Measurements from ENCODE around the gene GZMM.

GZMM gene

GRCh38 chr19:570937-571565 lies 27.2 kb downstream of the GZMM start:
- Histone ChIP-seq H3K36me3 (ENCODE audit: control insufficient read depth, insufficient read depth, low read length) (peaks cover 4% of the 10 kb centered on the region), H3K4me3 (ENCODE audit: extremely low read depth, insufficient read depth, low read length, poor library complexity, severe bottlenecking) (peak overlapping the region; percentile 99), H3K9me3 (ENCODE audit: control insufficient read depth, low read length) (no peaks in the 10 kb centered on the region), H3K4me1 (ENCODE audit: control insufficient read depth, insufficient read depth, low read length, poor library complexity, severe bottlenecking) (peaks cover 18% of the 10 kb centered on the region), H3K27ac (ENCODE audit: low read depth, low read length, severe bottlenecking) (peak overlapping the region; percentile 88)
- 13 to 14% methylated on average over 45 of the region's 45 CpGs for WGBS, 2 experiments (ENCODE audit: insufficient coverage in 2 of 2)

GRCh38 chr19:571566-571974 lies 27.7 kb downstream of the GZMM start:
- peak overlapping the region; percentile 99 for H3K4me3 ChIP-seq (ENCODE audit: extremely low read depth, insufficient read depth, low read length, poor library complexity, severe bottlenecking)
- 2 to 3% methylated on average over 12 to 13 of the region's 14 CpGs for WGBS, 2 experiments (ENCODE audit: insufficient coverage in 2 of 2)
- peaks cover 8% of the 10 kb centered on the region for H3K36me3 ChIP-seq (ENCODE audit: control insufficient read depth, insufficient read depth, low read length)
- H3K27ac ChIP-seq (ENCODE audit: low read depth, low read length, severe bottlenecking) = peak overlapping the region; percentile 88
- H3K9me3 ChIP-seq (ENCODE audit: control insufficient read depth, low read length) = no peaks in the 10 kb centered on the region
- H3K4me1 ChIP-seq (ENCODE audit: control insufficient read depth, insufficient read depth, low read length, poor library complexity, severe bottlenecking) = peaks cover 20% of the 10 kb centered on the region

- peaks cover 15% of the 10 kb centered on the region for H3K36me3 ChIP-seq (ENCODE audit: control insufficient read depth, insufficient read depth, low read length)
These were observed 28.4 kb downstream of the GZMM start, which contains the start of gene BSG for GRCh38 chr19:572140-572742. BSG (plus strand) TSS chr19:572596; CDS start chr19:572635, 39 bp downstream.

GRCh38 chr19:572743-573518 lies 29.1 kb downstream of the GZMM start:
- H3K4me3 ChIP-seq (ENCODE audit: extremely low read depth, insufficient read depth, low read length, poor library complexity, severe bottlenecking) = peak overlapping the region; percentile 99
- peaks cover 18% of the 10 kb centered on the region for H3K4me1 ChIP-seq (ENCODE audit: control insufficient read depth, insufficient read depth, low read length, poor library complexity, severe bottlenecking)
- peaks cover 22% of the 10 kb centered on the region for H3K36me3 ChIP-seq (ENCODE audit: control insufficient read depth, insufficient read depth, low read length)
- peak overlapping the region; percentile 69 for H3K27ac ChIP-seq (ENCODE audit: low read depth, low read length, severe bottlenecking)
- no peaks in the 10 kb centered on the region for H3K9me3 ChIP-seq (ENCODE audit: control insufficient read depth, low read length)
- 1% methylated on average over 37 to 49 of the region's 55 CpGs for WGBS, 2 experiments (ENCODE audit: insufficient coverage in 2 of 2)

More at GRCh38 chr19:572140-572742, 28.4 kb downstream of the GZMM start, which contains the start of gene BSG:
- H3K9me3 ChIP-seq (ENCODE audit: control insufficient read depth, low read length) = no peaks in the 10 kb centered on the region
- WGBS, 2 experiments (ENCODE audit: insufficient coverage in 2 of 2) = 0% methylated on average over 65 to 70 of the region's 79 CpGs
- peak within 1 kb of the TSS; percentile 88 for H3K27ac ChIP-seq (ENCODE audit: low read depth, low read length, severe bottlenecking)
- peaks cover 20% of the 10 kb centered on the region for H3K4me1 ChIP-seq (ENCODE audit: control insufficient read depth, insufficient read depth, low read length, poor library complexity, severe bottlenecking)
- peak within 1 kb of the TSS; percentile 99 for H3K4me3 ChIP-seq (ENCODE audit: extremely low read depth, insufficient read depth, low read length, poor library complexity, severe bottlenecking)

- Histone ChIP-seq H3K4me3 (ENCODE audit: extremely low read depth, insufficient read depth, low read length, poor library complexity, severe bottlenecking) (peak overlapping the region; percentile 99), H3K9me3 (ENCODE audit: control insufficient read depth, low read length) (no peaks in the 10 kb centered on the region), H3K36me3 (ENCODE audit: control insufficient read depth, insufficient read depth, low read length) (peaks cover 27% of the 10 kb centered on the region), H3K27ac (ENCODE audit: low read depth, low read length, severe bottlenecking) (peak overlapping the region; percentile 46), H3K4me1 (ENCODE audit: control insufficient read depth, insufficient read depth, low read length, poor library complexity, severe bottlenecking) (peaks cover 17% of the 10 kb centered on the region)
- WGBS, 2 experiments (ENCODE audit: insufficient coverage in 2 of 2) = 1% methylated on average over 11 to 12 of the region's 15 CpGs
These were observed 29.6 kb downstream of the GZMM start for GRCh38 chr19:573519-573825.

GRCh38 chr19:574658-575526 lies 31.0 kb downstream of the GZMM start:
- Histone ChIP-seq H3K4me3 (ENCODE audit: extremely low read depth, insufficient read depth, low read length, poor library complexity, severe bottlenecking) (peak overlapping the region; percentile 23), H3K36me3 (ENCODE audit: control insufficient read depth, insufficient read depth, low read length) (peaks cover 40% of the 10 kb centered on the region), H3K27ac (ENCODE audit: low read depth, low read length, severe bottlenecking) (peak overlapping the region; percentile 45), H3K4me1 (ENCODE audit: control insufficient read depth, insufficient read depth, low read length, poor library complexity, severe bottlenecking) (peaks cover 17% of the 10 kb centered on the region), H3K9me3 (ENCODE audit: control insufficient read depth, low read length) (no peaks in the 10 kb centered on the region)
- WGBS, 2 experiments (ENCODE audit: insufficient coverage in 2 of 2) = 53 to 57% methylated on average over 20 to 29 of the region's 32 CpGs

- H3K4me3 ChIP-seq (ENCODE audit: extremely low read depth, insufficient read depth, low read length, poor library complexity, severe bottlenecking) = peak overlapping the region; percentile 23
- H3K9me3 ChIP-seq (ENCODE audit: control insufficient read depth, low read length) = no peaks in the 10 kb centered on the region
- no peak overlapping the region for H3K27ac ChIP-seq (ENCODE audit: low read depth, low read length, severe bottlenecking)
- peaks cover 48% of the 10 kb centered on the region for H3K36me3 ChIP-seq (ENCODE audit: control insufficient read depth, insufficient read depth, low read length)
- H3K4me1 ChIP-seq (ENCODE audit: control insufficient read depth, insufficient read depth, low read length, poor library complexity, severe bottlenecking) = peaks cover 17% of the 10 kb centered on the region
- WGBS, 2 experiments (ENCODE audit: insufficient coverage in 2 of 2) = 78 to 86% methylated on average over 23 to 35 of the region's 38 CpGs
These were observed 32.0 kb downstream of the GZMM start for GRCh38 chr19:575527-576506.

GRCh38 chr19:576768-577438 lies 33.0 kb downstream of the GZMM start:
- Histone ChIP-seq H3K9me3 (ENCODE audit: control insufficient read depth, low read length) (no peaks in the 10 kb centered on the region), H3K27ac (ENCODE audit: low read depth, low read length, severe bottlenecking) (no peak overlapping the region), H3K4me3 (ENCODE audit: extremely low read depth, insufficient read depth, low read length, poor library complexity, severe bottlenecking) (no peak overlapping the region), H3K36me3 (ENCODE audit: control insufficient read depth, insufficient read depth, low read length) (peaks cover 58% of the 10 kb centered on the region), H3K4me1 (ENCODE audit: control insufficient read depth, insufficient read depth, low read length, poor library complexity, severe bottlenecking) (peaks cover 17% of the 10 kb centered on the region)
- 93 to 96% methylated on average over 18 to 27 of the region's 28 CpGs for WGBS, 2 experiments (ENCODE audit: insufficient coverage in 2 of 2)

Data from mesodermal cell (in vitro differentiated cells).